HepG2 (cell line): Measurements from ENCODE around the gene F13B. TPM values are rescaled to one million over a fixed set of nuclear protein-coding genes. Genes with fewer than 3 reads are reported as not detected.
A peak's percentile ranks its signal among the peaks of the same experiment; 100 is the strongest.

Source experiments
- ATAC-seq: fragments of 200-7000 bp; cut with Tn5 transposase; 3 replicates; pipeline ENCODE4 v1.9.1; 2020; ENCODE audit warnings: mild to moderate bottlenecking, moderate library complexity
- BruUV-seq: library from RNA; stranded (reverse); fragments of 400-500 nt; replicated peaks from 2 replicates; lab custom pipeline; 2021; lab: Mats Ljungman, UMichigan
- CTCF ChIA-PET: fragments of 300-600 bp; formaldehyde crosslinking; extraction: SDS; loops from one replicate; lab custom pipeline; 2021; ENCODE audit warnings: low total read pairs, inconsistent platforms, low intra/inter-chr PET ratio; lab: Yijun Ruan, JAX
- POLR2A ChIA-PET: fragments of 350-600 bp; sonication (Branson Sonifier 250); formaldehyde crosslinking; loops from one replicate; lab custom pipeline; 2020; ENCODE audit warnings: antibody characterized with exemption, inconsistent platforms; lab: Yijun Ruan, JAX
- DNase-seq: peaks from one replicate; pipeline ENCODE4 v3.0.0-alpha.2; 2015; ENCODE audit warnings: low spot score
- FAIRE-seq: peaks from 3 replicates; lab custom pipeline; 2011; peaks lifted over from hg19 to GRCh38; lab: Jason Lieb, UNC
- H2AFZ ChIP-seq: one replicate; pipeline ENCODE4 v1.6.1; 2011; ENCODE audit warnings: low read length, inconsistent platforms
- H3K27ac ChIP-seq: fragments of 300-600 bp; 3 replicates; pipeline ENCODE4 v1.8.0; 2011; ENCODE audit warnings: mixed run types, mild to moderate bottlenecking, mixed read lengths, low read length, inconsistent platforms; ENCODE audit not compliant: insufficient read depth; ENCODE audit errors: extremely low read length
- H3K27me3 ChIP-seq, 2 experiments: fragments of 200-600 bp in 1 of 2; 2 replicates in 1 of 2; 3 replicates in 1 of 2; pipeline versions ENCODE4 v1.6.0 to v1.8.0; 2011; ENCODE audit warnings: low read length in 2 of 2, mild to moderate bottlenecking in 2 of 2, moderate library complexity in 2 of 2, inconsistent platforms in 1 of 2; ENCODE audit not compliant: insufficient read depth in 2 of 2, control insufficient read depth in 1 of 2
- H3K36me3 ChIP-seq, 2 experiments: fragments of 200-600 bp in 1 of 2; replicated peaks in 1 of 2; 2 replicates in 1 of 2; 3 replicates in 1 of 2; pipeline versions ENCODE4 v1.5.1 to v1.8.0; 2011; ENCODE audit warnings: low read length in 2 of 2, inconsistent platforms in 1 of 2; ENCODE audit not compliant: insufficient read depth in 2 of 2, control insufficient read depth in 1 of 2
- H3K4me1 ChIP-seq: 2 replicates; pipeline ENCODE4 v1.5.1; 2012; ENCODE audit warnings: low read length, inconsistent platforms; ENCODE audit not compliant: insufficient read depth
- H3K4me2 ChIP-seq: 2 replicates; pipeline ENCODE4 v1.6.0; 2011; ENCODE audit warnings: low read depth, low read length, inconsistent platforms
- H3K4me3 ChIP-seq, 3 experiments: fragments of 200-600 bp in 1 of 3; sonication (generic), shearing (Covaris generic) in 1 of 3; replicated peaks in 1 of 3; 2 replicates each; pipeline ENCODE4 v1.5.1; 2011 to 2016; ENCODE audit warnings: low read length in 3 of 3, inconsistent platforms in 2 of 3, low read depth in 2 of 3, mild to moderate bottlenecking in 2 of 3, control low read depth in 1 of 3, mixed read lengths in 1 of 3; ENCODE audit not compliant: insufficient read depth in 1 of 3
- H3K79me2 ChIP-seq: one replicate; pipeline ENCODE4 v1.6.1; 2011; ENCODE audit warnings: low read length, inconsistent platforms; ENCODE audit not compliant: insufficient read depth
- H3K9ac ChIP-seq: 2 replicates; pipeline ENCODE4 v1.6.0; 2011; ENCODE audit warnings: mild to moderate bottlenecking, low read depth, low read length, inconsistent platforms; ENCODE audit not compliant: insufficient read depth
- H3K9me3 ChIP-seq: 2 replicates; pipeline ENCODE4 v1.5.1; 2012; ENCODE audit warnings: mild to moderate bottlenecking, low read length
- H4K20me1 ChIP-seq: 2 replicates; pipeline ENCODE4 v1.6.0; 2011; ENCODE audit warnings: inconsistent platforms, mild to moderate bottlenecking, low read length, moderate library complexity; ENCODE audit not compliant: insufficient read depth
- CCDC6 ChIP-seq: sonication (generic); formaldehyde crosslinking; IDR thresholded peaks from 2 replicates; pipeline ENCODE4 v1.8.1; 2022; ENCODE audit warnings: mild to moderate bottlenecking, missing genetic modification reagents, moderate library complexity
- CENPX ChIP-seq: sonication (generic); formaldehyde crosslinking; IDR thresholded peaks from 2 replicates; pipeline ENCODE4 v1.9.0; 2021; ENCODE audit warnings: mild to moderate bottlenecking, missing genetic modification reagents, moderate library complexity
- DDIT3 ChIP-seq: sonication (generic); formaldehyde crosslinking; IDR thresholded peaks from 2 replicates; pipeline ENCODE4 v1.4.0; 2020; ENCODE audit warnings: mild to moderate bottlenecking, missing genetic modification reagents
- DPF2 ChIP-seq: sonication (generic); formaldehyde crosslinking; IDR thresholded peaks from 2 replicates; pipeline ENCODE4 v1.4.0; 2020; ENCODE audit warnings: mild to moderate bottlenecking, low read depth, missing genetic modification reagents, borderline replicate concordance
- ERF ChIP-seq: IDR thresholded peaks from 2 replicates; pipeline ENCODE4 v1.6.1; 2018; ENCODE audit warnings: missing biosample characterization, missing genetic modification reagents
- KDM4B ChIP-seq: sonication (generic); formaldehyde crosslinking; IDR thresholded peaks from 2 replicates; pipeline ENCODE4 v1.4.0; 2020; ENCODE audit warnings: missing genetic modification reagents
- KLF13 ChIP-seq: sonication (generic); formaldehyde crosslinking; IDR thresholded peaks from 2 replicates; pipeline ENCODE4 v1.4.0; 2020; ENCODE audit warnings: mild to moderate bottlenecking, missing genetic modification reagents
- KMT2B ChIP-seq: IDR thresholded peaks from 2 replicates; pipeline ENCODE4 v1.6.1; 2016; ENCODE audit warnings: missing genetic modification reagents, missing compliant biosample characterization
- MAF1 ChIP-seq: sonication (generic); formaldehyde crosslinking; IDR thresholded peaks from 2 replicates; pipeline ENCODE4 v1.5.0; 2020; ENCODE audit warnings: missing genetic modification reagents, borderline replicate concordance
- MIER2 ChIP-seq: IDR thresholded peaks from 2 replicates; pipeline ENCODE4 v1.6.1; 2016; ENCODE audit warnings: missing biosample characterization, missing genetic modification reagents
- MIXL1 ChIP-seq: IDR thresholded peaks from 2 replicates; pipeline ENCODE4 v1.6.1; 2016
- NFE2L2 ChIP-seq: fragments of 150-350 bp; IDR thresholded peaks from 2 replicates; pipeline ENCODE4 v1.6.1; 2014; ENCODE audit warnings: low read length
- NPAS2 ChIP-seq: sonication (generic); formaldehyde crosslinking; IDR thresholded peaks from 2 replicates; pipeline ENCODE4 v1.8.0; 2022; ENCODE audit warnings: mild to moderate bottlenecking, missing genetic modification reagents, borderline replicate concordance
- SIX1 ChIP-seq: sonication (generic); formaldehyde crosslinking; IDR thresholded peaks from 2 replicates; pipeline ENCODE4 v1.4.0; 2020; ENCODE audit warnings: missing genetic modification reagents, borderline replicate concordance
- SNAI1 ChIP-seq: sonication (generic); formaldehyde crosslinking; IDR thresholded peaks from 2 replicates; pipeline ENCODE4 v1.5.0; 2020; ENCODE audit warnings: mild to moderate bottlenecking, missing genetic modification reagents, borderline replicate concordance
- SOX13 ChIP-seq, 3 experiments: fragments of 450-650 bp in 1 of 3; sonication (generic) in 1 of 3; formaldehyde crosslinking in 1 of 3; IDR thresholded peaks in 2 of 3; conservative IDR thresholded peaks in 1 of 3; 2 replicates each; pipeline versions ENCODE4 v1.5.0 to v1.6.1; 2016 to 2020; ENCODE audit warnings: antibody characterized with exemption in 1 of 3, mild to moderate bottlenecking in 1 of 3, missing compliant biosample characterization in 1 of 3, missing genetic modification reagents in 1 of 3, moderate library complexity in 1 of 3
- UBTF ChIP-seq: sonication (generic); formaldehyde crosslinking; IDR thresholded peaks from 2 replicates; pipeline ENCODE4 v1.4.0; 2020; ENCODE audit warnings: mild to moderate bottlenecking, missing genetic modification reagents
- ZMYM3 ChIP-seq: sonication (generic); formaldehyde crosslinking; IDR thresholded peaks from 2 replicates; pipeline ENCODE4 v1.5.1; 2020; ENCODE audit warnings: mild to moderate bottlenecking, missing genetic modification reagents
- ZNF343 ChIP-seq: sonication (generic); formaldehyde crosslinking; IDR thresholded peaks from 2 replicates; pipeline ENCODE4 v1.4.0; 2020; ENCODE audit warnings: mild to moderate bottlenecking, missing genetic modification reagents
- ZNF510 ChIP-seq: sonication (generic); formaldehyde crosslinking; IDR thresholded peaks from 2 replicates; pipeline ENCODE4 v1.4.0; 2020; ENCODE audit warnings: low read depth, mild to moderate bottlenecking, missing genetic modification reagents
- ZNF543 ChIP-seq: sonication (generic); formaldehyde crosslinking; IDR thresholded peaks from 2 replicates; pipeline ENCODE4 v1.4.0; 2020; ENCODE audit warnings: mild to moderate bottlenecking, missing genetic modification reagents
- ZNF597 ChIP-seq: sonication (generic); formaldehyde crosslinking; IDR thresholded peaks from 2 replicates; pipeline ENCODE4 v1.5.0; 2020; ENCODE audit warnings: missing genetic modification reagents
- ZNF75D ChIP-seq: sonication (generic); formaldehyde crosslinking; IDR thresholded peaks from 2 replicates; pipeline ENCODE4 v1.8.1; 2023; ENCODE audit warnings: missing genetic modification reagents, mild to moderate bottlenecking, borderline replicate concordance
- ZNF788 ChIP-seq: sonication (generic); formaldehyde crosslinking; IDR thresholded peaks from 2 replicates; pipeline ENCODE4 v1.5.0; 2020; ENCODE audit warnings: mild to moderate bottlenecking, missing genetic modification reagents, borderline replicate concordance
- in situ Hi-C: cut with HindIII; loops from 2 replicates; pipeline ENCODE4 v1.10.0; 2017; ENCODE audit warnings: low pct_unique_long_range_greater_than_20kb; ENCODE audit not compliant: extremely low pct_ligation_motif_present
- intact Hi-C: fragments of 100-400 bp; cut with micrococcal nuclease; formaldehyde crosslinking; loops from one replicate; pipeline ENCODE4 v1.10.0; 2022; ENCODE audit not compliant: unreplicated experiment
- polyA plus RNA-seq, 8 experiments: library from polyadenylated mRNA; depleted of rRNA in 3 of 8; stranded (reverse) in 7 of 8; unstranded in 1 of 8; fragments of >200 nt; fragmentation: Illumina TruSeq in 4 of 8; extraction: Trizol in 4 of 8; gene quantifications; 2 replicates each; pipeline versions ENCODE4 v1.2.1 to v1.2.3, GENCODE V29; 2011 to 2016; ENCODE audit warnings: low read depth in 4 of 8, missing spikeins in 1 of 8, mixed read lengths in 1 of 8; ENCODE audit not compliant: insufficient read depth in 1 of 8
- total RNA-seq, 5 experiments: library from RNA; depleted of rRNA; stranded (reverse); fragments of >200 nt; fragmentation: Illumina TruSeq; extraction: Trizol; gene quantifications; 2 replicates each; pipeline ENCODE4 v1.2.3, GENCODE V29; 2016; ENCODE audit warnings: low read depth in 1 of 5

The F13B gene
- total and polyA plus RNA-seq, 2 of the 13 experiments (the other 11 are each of a cell fraction or from before 2014, with no cell fraction given) = 0.41 to 2.7 TPM

- Histone ChIP-seq H3K36me3 (no peaks in the 10 kb centered on the region), H3K27me3 (no peaks in the 10 kb centered on the region), H3K9me3 (no peaks in the 10 kb centered on the region), H3K4me2 (peak overlapping the region; percentile 46), H2AFZ (no peak overlapping the region), H3K9ac (no peak overlapping the region), H3K27ac (peak overlapping the region; percentile 57), H3K4me1 (peaks cover 27% of the 10 kb centered on the region), H3K4me3 (no peak overlapping the region; a peak in 1 of 6 replicates), H4K20me1 (no peaks in the 10 kb centered on the region), H3K79me2 (no peaks in the 10 kb centered on the region)
- BruUV-seq = no TSS peak
- ChIA-PET CTCF (interaction anchor here (1.1 kb wide), 1 partner anchor 345 kb away, joined by 3 read pairs; no protein-coding TSS in a partner anchor), POLR2A (no interaction called here)
- intact Hi-C loops (loop anchor here (5.0 kb wide), 2 partner anchors 75 to 240 kb away; no protein-coding TSS in a partner anchor), in situ Hi-C loops (loop anchor here (25.0 kb wide), 1 partner anchor 330 kb away; no protein-coding TSS in a partner anchor)
- ATAC-seq = peak; percentile 85
- FAIRE-seq = no peak
- peak; percentile 15 for DNase-seq
- TF ChIP-seq KDM4B (no peak), ERF (CRISPR knock-in tag) (no peak), ZNF343 (no peak), ZNF510 (CRISPR knock-in tag) (no peak), CCDC6 (CRISPR knock-in tag) (no peak), KMT2B (CRISPR knock-in tag) (no peak), SOX13 (IDR thresholded peaks at IDR 0.05) (no peak), SOX13 (CRISPR knock-in tag; conservative IDR thresholded peaks at IDR 0.05 in 1 of 2, IDR thresholded peaks at IDR 0.05 in 1 of 2) (peak in 1 of 2 experiments; percentile 48; a peak in 1 of 4 replicates), DPF2 (CRISPR knock-in tag) (no peak), SNAI1 (CRISPR knock-in tag) (no peak), UBTF (CRISPR knock-in tag) (no peak), CENPX (no peak), MIXL1 (CRISPR knock-in tag) (peak; percentile 62), MIER2 (CRISPR knock-in tag) (no peak), ZNF543 (CRISPR knock-in tag) (no peak), ZNF597 (CRISPR knock-in tag) (no peak), KLF13 (CRISPR knock-in tag) (no peak), MAF1 (CRISPR knock-in tag) (no peak), ZNF75D (CRISPR knock-in tag) (no peak), SIX1 (CRISPR knock-in tag) (peak; percentile 60; the same call in 1 of the 2 replicates), ZMYM3 (no peak), NPAS2 (CRISPR knock-in tag) (no peak), NFE2L2 (no peak), DDIT3 (CRISPR knock-in tag) (no peak), ZNF788 (CRISPR knock-in tag) (no peak)
These were observed 378 bp upstream of the F13B start for GRCh38 chr1:197067457-197067818.
